GM18498 (cell line): ENCODE data around the gene FAM193A.
"Not testable (repeated sequence)": the region's sequence is repeated elsewhere in the genome, so short reads cannot be mapped to it uniquely, and the experiment has no call there.

Source experiments
- ATAC-seq: cut with Tn5 transposase; IDR thresholded peaks from one replicate; pipeline ENCODE4 v1.9.1; 2021; ENCODE audit warnings: mild to moderate bottlenecking, moderate library complexity; ENCODE audit not compliant: unreplicated experiment

Gene FAM193A

GRCh38 chr4:2572076-2572475 is 35.6 kb downstream of the FAM193A start:
- no peak for ATAC-seq

GRCh38 chr4:2572866-2573265 is 36.4 kb downstream of the FAM193A start:
- no peak for ATAC-seq

- ATAC-seq, result no peak
Observed at GRCh38 chr4:2574009-2574408, 37.6 kb downstream of the FAM193A start.

- no peak for ATAC-seq
Observed at GRCh38 chr4:2574863-2575262, 38.4 kb downstream of the FAM193A start.

- ATAC-seq, result no peak
Observed at GRCh38 chr4:2576290-2576689, 39.8 kb downstream of the FAM193A start.

- no peak for ATAC-seq
Observed at GRCh38 chr4:2578106-2578505, 41.7 kb downstream of the FAM193A start.

GRCh38 chr4:2579910-2580309 is 43.5 kb downstream of the FAM193A start:
- no peak for ATAC-seq

- no peak for ATAC-seq
Observed at GRCh38 chr4:2583092-2583491, 46.6 kb downstream of the FAM193A start.

- no peak for ATAC-seq
Observed at GRCh38 chr4:2583517-2583916, 47.1 kb downstream of the FAM193A start.

GRCh38 chr4:2586502-2586901 is 50.1 kb downstream of the FAM193A start:
- ATAC-seq, result no peak

GRCh38 chr4:2587213-2587823 is 50.9 kb downstream of the FAM193A start:
- ATAC-seq, result no peak

GRCh38 chr4:2588259-2588658 is 51.8 kb downstream of the FAM193A start:
- ATAC-seq, result no peak

- ATAC-seq, result no peak
Observed at GRCh38 chr4:2591189-2591588, 54.7 kb downstream of the FAM193A start.

- not testable (repeated sequence) for ATAC-seq
Observed at GRCh38 chr4:2592014-2592413, 55.6 kb downstream of the FAM193A start.

- ATAC-seq, result no peak
Observed at GRCh38 chr4:2592572-2592971, 56.1 kb downstream of the FAM193A start.

GRCh38 chr4:2593003-2593402 is 56.6 kb downstream of the FAM193A start:
- ATAC-seq, result no peak

GRCh38 chr4:2595436-2595835 is 59.0 kb downstream of the FAM193A start:
- ATAC-seq, result no peak

GRCh38 chr4:2595952-2596552 is 59.6 kb downstream of the FAM193A start:
- ATAC-seq, result no peak

- ATAC-seq, result no peak
Observed at GRCh38 chr4:2596611-2597010, 60.2 kb downstream of the FAM193A start.

- ATAC-seq, result peak; percentile 87
Observed at GRCh38 chr4:2598511-2599303, 62.3 kb downstream of the FAM193A start.

- ATAC-seq, result no peak
Observed at GRCh38 chr4:2599304-2599654, 62.8 kb downstream of the FAM193A start.

- no peak for ATAC-seq
Observed at GRCh38 chr4:2600878-2601277, 64.4 kb downstream of the FAM193A start.
